GM19099 (cell line): ENCODE results near the gene MAP4K2.

Experiments
- POLR2A ChIP-seq: IDR thresholded peaks from 3 replicates; pipeline ENCODE4 v1.6.1; 2011; ENCODE audit warnings: low read depth; ENCODE audit not compliant: insufficient read length; ENCODE audit errors: extremely low read depth

Gene MAP4K2

GRCh38 chr11:64750361-64751054 lies 52.5 kb downstream of the MAP4K2 start:
- no peak for TF ChIP-seq POLR2A

- TF ChIP-seq POLR2A, result no peak
These were observed 54.9 kb downstream of the MAP4K2 start for GRCh38 chr11:64747961-64748665.

GRCh38 chr11:64746486-64746885 lies 56.5 kb downstream of the MAP4K2 start:
- no peak for TF ChIP-seq POLR2A

- TF ChIP-seq POLR2A, result peak; percentile 52
These were observed 57.3 kb downstream of the MAP4K2 start for GRCh38 chr11:64745521-64746328.

- TF ChIP-seq POLR2A, result peak; percentile 49
These were observed 57.9 kb downstream of the MAP4K2 start for GRCh38 chr11:64745189-64745520.

GRCh38 chr11:64744544-64745188 lies 58.3 kb downstream of the MAP4K2 start:
- no peak for TF ChIP-seq POLR2A

GRCh38 chr11:64743591-64744543 lies 59.1 kb downstream of the MAP4K2 start, which contains the start of gene RASGRP2:
TSS of gene RASGRP2 (minus strand) at chr11:64744142. CDS start at chr11:64742866, 1,276 bp downstream.
- TF ChIP-seq POLR2A, result peak; percentile 26

- TF ChIP-seq POLR2A, result no peak
These were observed 60.0 kb downstream of the MAP4K2 start for GRCh38 chr11:64742889-64743590.

GRCh38 chr11:64742087-64742888 lies 60.7 kb downstream of the MAP4K2 start:
- no peak for TF ChIP-seq POLR2A

- TF ChIP-seq POLR2A, result no peak
These were observed 61.5 kb downstream of the MAP4K2 start for GRCh38 chr11:64741375-64742086.

GRCh38 chr11:64739871-64740270 lies 63.1 kb downstream of the MAP4K2 start:
- no peak for TF ChIP-seq POLR2A

- no peak for TF ChIP-seq POLR2A
These were observed 66.4 kb downstream of the MAP4K2 start for GRCh38 chr11:64736654-64737053.
